Astrocyte of the cerebellum (primary cell): ENCODE measurements around the gene ANKRD22.

Experiments used
- DNase-seq: peaks from one replicate; pipeline ENCODE4 v3.0.0-alpha.2; 2011; ENCODE audit warnings: low read depth
- H3K4me3 ChIP-seq: 2 replicates; pipeline ENCODE4 v1.5.1; 2011; ENCODE audit warnings: mild to moderate bottlenecking, low read depth, low read length, moderate library complexity
- in situ Hi-C: cut with HindIII; loops from 2 replicates; pipeline ENCODE4 v1.10.0; 2017; ENCODE audit warnings: low sequenced_read_pairs
- TF ChIP-seq, protein P1 (sequence below): IDR thresholded peaks from 2 replicates; pipeline ENCODE4 v1.5.1; 2012; ENCODE audit warnings: low read length, low read depth, moderate library complexity, mild to moderate bottlenecking; ENCODE audit errors: missing control alignments

Gene ANKRD22

DNA sequence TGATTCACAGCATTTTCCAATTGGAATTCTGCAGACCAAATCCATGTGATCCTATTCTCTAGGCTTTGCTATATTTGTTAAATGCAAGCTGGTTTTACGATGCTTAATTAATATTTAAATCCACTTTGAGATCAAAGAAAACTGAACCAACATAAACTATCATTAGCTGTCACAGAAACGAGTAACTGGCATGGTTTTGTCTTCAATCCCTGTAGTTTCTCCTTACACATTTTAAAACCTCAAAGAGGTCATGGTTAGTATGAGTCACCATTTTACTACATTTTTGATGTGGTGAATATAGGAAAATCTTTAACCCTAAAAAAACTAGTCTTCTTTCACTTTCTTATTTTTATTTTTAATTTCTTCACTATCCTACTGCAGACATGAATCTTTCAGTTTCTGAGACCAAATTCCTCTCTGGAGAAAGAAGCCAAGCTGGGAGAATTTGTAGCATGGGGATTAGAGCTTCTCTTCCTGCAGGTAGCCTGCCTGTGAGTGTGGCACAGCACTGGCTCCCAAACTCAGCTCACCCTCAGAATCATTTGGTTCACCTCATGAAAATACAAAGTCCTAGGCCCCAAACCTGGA, 57.8 kb downstream of the ANKRD22 start:
- in situ Hi-C loops, result loop anchor here (5.0 kb wide), 1 partner anchor 48 kb away; no protein-coding TSS in a partner anchor
- DNase-seq, result peak; percentile 56
- TF ChIP-seq, protein P1, sequence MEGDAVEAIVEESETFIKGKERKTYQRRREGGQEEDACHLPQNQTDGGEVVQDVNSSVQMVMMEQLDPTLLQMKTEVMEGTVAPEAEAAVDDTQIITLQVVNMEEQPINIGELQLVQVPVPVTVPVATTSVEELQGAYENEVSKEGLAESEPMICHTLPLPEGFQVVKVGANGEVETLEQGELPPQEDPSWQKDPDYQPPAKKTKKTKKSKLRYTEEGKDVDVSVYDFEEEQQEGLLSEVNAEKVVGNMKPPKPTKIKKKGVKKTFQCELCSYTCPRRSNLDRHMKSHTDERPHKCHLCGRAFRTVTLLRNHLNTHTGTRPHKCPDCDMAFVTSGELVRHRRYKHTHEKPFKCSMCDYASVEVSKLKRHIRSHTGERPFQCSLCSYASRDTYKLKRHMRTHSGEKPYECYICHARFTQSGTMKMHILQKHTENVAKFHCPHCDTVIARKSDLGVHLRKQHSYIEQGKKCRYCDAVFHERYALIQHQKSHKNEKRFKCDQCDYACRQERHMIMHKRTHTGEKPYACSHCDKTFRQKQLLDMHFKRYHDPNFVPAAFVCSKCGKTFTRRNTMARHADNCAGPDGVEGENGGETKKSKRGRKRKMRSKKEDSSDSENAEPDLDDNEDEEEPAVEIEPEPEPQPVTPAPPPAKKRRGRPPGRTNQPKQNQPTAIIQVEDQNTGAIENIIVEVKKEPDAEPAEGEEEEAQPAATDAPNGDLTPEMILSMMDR, result no peak
- H3K4me3 ChIP-seq, result no peak overlapping the region

DNA sequence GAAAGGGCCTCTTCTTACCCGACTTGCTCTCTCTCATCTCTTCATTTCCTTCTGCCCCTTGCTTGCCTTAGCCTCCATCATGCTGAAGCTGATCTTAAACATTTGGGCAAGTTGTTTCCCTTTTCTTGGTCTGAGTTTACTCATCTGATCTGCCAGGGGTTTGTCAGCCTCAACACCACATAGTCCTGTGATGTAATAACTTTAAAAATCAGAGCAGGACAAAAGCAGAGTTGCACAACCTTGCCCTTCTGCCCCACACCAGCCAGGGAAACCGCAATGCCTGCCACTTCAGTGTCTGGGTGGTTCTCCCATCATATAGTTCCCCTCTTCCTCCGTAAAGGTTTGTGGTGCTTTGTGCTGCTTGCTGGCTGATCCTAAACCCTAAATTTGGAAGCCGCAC, 59.0 kb downstream of the ANKRD22 start:
- no peak overlapping the region for H3K4me3 ChIP-seq
- no peak for DNase-seq
- TF ChIP-seq, protein P1, result no peak

DNA sequence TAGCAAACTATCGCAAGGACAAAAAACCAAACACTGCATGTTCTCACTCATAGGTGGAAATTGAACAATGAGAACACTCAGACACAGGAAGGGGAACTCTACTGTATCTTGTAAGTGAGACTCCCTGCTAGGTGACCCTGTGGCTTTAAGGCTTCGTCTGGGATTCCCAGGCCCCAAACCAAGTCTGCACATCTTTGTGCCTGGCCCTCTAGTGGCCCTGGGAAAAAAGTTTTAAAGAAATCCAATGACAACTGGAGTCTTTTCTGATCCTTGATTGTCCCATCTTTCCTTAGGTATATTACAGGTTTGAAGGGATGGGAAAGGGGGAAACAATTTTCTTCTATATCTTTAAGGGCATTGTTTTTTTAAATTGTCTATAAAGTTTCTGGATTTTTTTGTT, 59.7 kb downstream of the ANKRD22 start:
- TF ChIP-seq, protein P1, result peak; percentile 51
- DNase-seq, result no peak

More for the DNA sequence above, 59.0 kb downstream of the ANKRD22 start:
- in situ Hi-C loops, result loop anchor here (5.0 kb wide), 1 partner anchor 50 kb away; no protein-coding TSS in a partner anchor

DNA sequence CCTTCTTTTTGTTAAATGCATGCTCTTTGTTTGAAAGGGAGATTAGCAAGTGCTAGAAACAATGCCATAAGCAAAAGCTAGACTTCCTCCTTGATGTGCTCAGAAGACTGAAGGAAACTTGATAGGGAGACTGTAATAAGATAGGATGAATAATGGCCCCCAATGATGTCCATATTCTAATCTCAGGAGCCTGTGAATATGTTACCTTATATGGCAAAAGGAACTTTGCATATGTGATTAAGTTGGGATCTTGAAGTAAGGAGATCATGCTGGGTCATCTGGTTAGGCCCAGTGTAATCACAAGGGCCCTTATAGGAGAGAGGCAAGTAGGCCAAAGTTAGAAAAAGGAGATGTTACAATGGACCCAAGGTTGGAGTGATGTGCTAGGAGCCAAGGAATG, 62.7 kb downstream of the ANKRD22 start:
- in situ Hi-C loops, result no loop called here
- no peak overlapping the region for H3K4me3 ChIP-seq
- TF ChIP-seq, protein P1, result no peak
- DNase-seq, result no peak

More for the DNA sequence above, 59.7 kb downstream of the ANKRD22 start:
- in situ Hi-C loops, result loop anchor here (5.0 kb wide), 1 partner anchor 50 kb away; no protein-coding TSS in a partner anchor
- no peak overlapping the region for H3K4me3 ChIP-seq

DNA sequence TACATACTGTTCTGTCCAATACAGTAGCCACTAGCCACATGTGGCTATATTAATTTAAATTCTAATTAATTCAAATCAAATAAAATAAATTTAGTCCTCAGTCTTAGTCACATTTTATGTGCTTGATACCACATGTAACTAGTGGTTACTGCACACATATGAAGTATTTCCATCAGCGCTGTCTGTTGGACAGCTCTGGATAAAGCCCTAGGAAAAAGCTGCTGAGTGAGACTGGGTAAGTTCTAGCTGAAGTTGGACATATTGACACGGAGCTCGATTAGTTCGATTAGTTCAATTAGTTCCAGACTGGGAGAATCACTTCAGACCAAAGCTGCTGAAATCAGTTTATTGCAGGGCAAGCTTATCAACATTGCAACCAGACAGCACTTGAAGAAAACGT, 64.2 kb downstream of the ANKRD22 start:
- no peak for DNase-seq
- in situ Hi-C loops, result no loop called here

DNA sequence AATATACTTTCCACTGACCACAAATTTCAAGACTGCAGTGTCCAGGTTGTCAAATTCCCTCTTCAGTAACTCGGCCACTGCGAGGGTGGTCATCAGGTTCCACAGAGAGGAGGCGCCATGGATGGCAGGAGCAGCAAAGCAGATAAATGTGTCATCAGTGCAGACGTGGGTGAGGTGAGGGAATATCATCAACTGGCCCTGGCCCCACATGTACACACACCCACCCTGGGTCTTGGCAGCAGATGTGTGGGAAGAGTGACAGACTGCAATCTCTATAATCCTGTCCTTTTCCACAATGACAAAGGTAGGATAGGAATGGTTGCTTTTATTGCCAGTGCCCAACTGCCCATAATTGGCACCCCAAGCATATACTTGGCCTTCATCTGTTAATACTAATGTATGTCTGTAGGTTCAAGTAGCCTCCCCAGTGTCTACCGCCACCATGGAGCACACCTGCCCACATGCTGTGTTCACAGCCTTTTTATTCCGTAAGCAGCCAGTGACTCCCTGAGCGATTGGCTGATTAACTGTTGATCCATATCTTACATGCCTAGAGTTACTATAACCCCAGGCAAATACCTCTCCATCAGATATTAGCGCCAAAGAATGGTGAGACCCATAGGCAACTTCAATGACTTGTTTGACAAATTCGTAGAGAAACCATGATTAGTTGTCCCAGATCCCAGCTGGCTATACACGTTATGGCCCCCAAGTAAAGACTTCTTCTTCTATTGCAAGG, 65.4 kb downstream of the ANKRD22 start:
- no peak for DNase-seq
- in situ Hi-C loops, result no loop called here
- no peak overlapping the region for H3K4me3 ChIP-seq
- TF ChIP-seq, protein P1, result no peak

More for the DNA sequence above, 64.2 kb downstream of the ANKRD22 start:
- TF ChIP-seq, protein P1, result no peak
- H3K4me3 ChIP-seq, result no peak overlapping the region
